Left lung (tissue), 10 donors: ENCODE results near the gene ASXL1. TPM values are rescaled to one million over a fixed set of nuclear protein-coding genes. Genes with fewer than 3 reads are reported as not detected.

Experiments used
- ATAC-seq: fragments of 200-7000 bp; cut with Tn5 transposase; one replicate; pipeline ENCODE4 v1.9.1; 2020; ENCODE audit warnings: moderate library complexity
- DNase-seq, 4 donors: peaks; one replicate each; pipeline ENCODE4 v3.0.0-alpha.2; 2013 to 2020
- H3K27ac ChIP-seq, 2 donors: fragments of 200-600 bp; sonication (generic) in 1 of 2; one replicate each; pipeline versions ENCODE4 v1.5.0 to v1.8.0; 2020 to 2021
- H3K27me3 ChIP-seq, 2 donors: fragments of 200-600 bp; sonication (generic) in 1 of 2; one replicate each; pipeline versions ENCODE4 v1.5.0 to v1.8.0; 2020 to 2021
- H3K36me3 ChIP-seq, 2 donors: fragments of 200-600 bp; sonication (generic) in 1 of 2; one replicate each; pipeline versions ENCODE4 v1.5.0 to v1.8.0; 2020 to 2021
- H3K4me1 ChIP-seq, 2 donors: fragments of 200-600 bp; one replicate each; pipeline ENCODE4 v1.8.0; 2021
- H3K4me3 ChIP-seq, 2 donors: fragments of 200-600 bp; sonication (generic) in 1 of 2; one replicate each; pipeline versions ENCODE4 v1.5.0 to v1.8.0; 2020 to 2021; ENCODE audit warnings: mild to moderate bottlenecking in 1 of 2
- H3K9me3 ChIP-seq, 2 donors: fragments of 200-600 bp; sonication (generic) in 1 of 2; one replicate each; pipeline versions ENCODE4 v1.5.0 to v1.8.0; 2020 to 2021
- intact Hi-C, 2 donors: fragments of 100-400 bp; cut with DNase I; formaldehyde crosslinking; loops; one replicate each; pipeline versions ENCODE4 v1.11.2 to v1.14.2; 2022
- polyA plus RNA-seq, 6 donors: library from polyadenylated mRNA; unstranded; fragments of 120-200 nt; gene quantifications; one replicate each; pipeline ENCODE4 v1.2.1, GENCODE V29; 2013; ENCODE audit not compliant: insufficient read length in 6 of 6
- total RNA-seq, 2 donors: library from RNA; stranded (reverse); fragmentation: NEBNext Ultra II Directional; extraction: Animal tissue kit (Norgen Biotek cat#: 25700); gene quantifications; one replicate each; pipeline ENCODE4 v1.2.1, GENCODE V29; 2021
- TF ChIP-seq, protein P1 (sequence below), 2 donors: fragments of 200-600 bp; sonication (generic) in 1 of 2; IDR thresholded peaks; one replicate each; pipeline versions ENCODE4 v1.5.0 to v1.8.0; 2021; ENCODE audit warnings: antibody characterized with exemption in 2 of 2
- donor health status: DM: no; HTN: yes; CAD: no.
- donor health status: DM: no; HTN: no; CAD: no.

ASXL1 gene
- total and polyA plus RNA-seq, 8 donors: 51.1 to 90.0 (median 81.1) TPM

DNA sequence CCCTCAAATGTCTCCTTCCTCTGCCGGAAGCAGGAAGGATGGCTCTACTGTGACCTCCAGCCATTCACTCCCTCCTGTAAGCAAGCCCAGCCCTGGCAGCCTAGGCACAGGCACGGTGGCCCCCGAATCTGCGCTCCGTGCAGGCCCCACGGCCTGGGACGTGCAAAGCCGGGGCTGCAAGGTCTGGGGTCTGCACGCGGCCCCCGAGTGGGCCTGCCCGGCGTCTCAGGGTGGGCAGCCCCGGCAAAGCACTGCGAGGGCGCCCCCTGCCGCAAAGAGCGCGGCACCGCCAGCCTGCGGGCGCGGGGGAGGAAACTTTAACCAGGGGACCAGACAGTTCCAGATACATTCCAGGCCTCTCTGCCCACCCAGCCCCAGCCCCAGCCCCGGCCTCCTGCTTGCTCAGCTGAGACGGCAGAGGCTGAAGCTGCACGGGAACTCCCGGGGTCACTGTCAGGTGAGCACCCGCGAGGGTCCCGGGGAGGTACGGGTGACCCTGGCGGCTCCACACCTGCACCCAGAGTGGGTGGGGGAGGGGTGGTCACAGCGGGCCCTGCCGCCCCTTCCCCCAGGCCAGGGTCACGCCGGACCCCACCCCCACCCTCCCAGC is 98.8 kb downstream of the ASXL1 start:
- Histone ChIP-seq H3K4me3 (peak overlapping the region; percentile 34 to 38), H3K27me3 (no peaks in the 10 kb centered on the region), H3K4me1 (peaks cover 5 to 24% of the 10 kb centered on the region in 2 donors), H3K36me3 (peaks cover 0 to 41% of the 10 kb centered on the region in 2 donors), H3K9me3 (no peaks in the 10 kb centered on the region), H3K27ac (peak overlapping the region in 1 of 2 donors; percentile 8)
- intact Hi-C loops: no loop called here
- DNase-seq: peak in 3 of 4 donors; percentile 31 to 82 (median 43)
- TF ChIP-seq, protein P1, sequence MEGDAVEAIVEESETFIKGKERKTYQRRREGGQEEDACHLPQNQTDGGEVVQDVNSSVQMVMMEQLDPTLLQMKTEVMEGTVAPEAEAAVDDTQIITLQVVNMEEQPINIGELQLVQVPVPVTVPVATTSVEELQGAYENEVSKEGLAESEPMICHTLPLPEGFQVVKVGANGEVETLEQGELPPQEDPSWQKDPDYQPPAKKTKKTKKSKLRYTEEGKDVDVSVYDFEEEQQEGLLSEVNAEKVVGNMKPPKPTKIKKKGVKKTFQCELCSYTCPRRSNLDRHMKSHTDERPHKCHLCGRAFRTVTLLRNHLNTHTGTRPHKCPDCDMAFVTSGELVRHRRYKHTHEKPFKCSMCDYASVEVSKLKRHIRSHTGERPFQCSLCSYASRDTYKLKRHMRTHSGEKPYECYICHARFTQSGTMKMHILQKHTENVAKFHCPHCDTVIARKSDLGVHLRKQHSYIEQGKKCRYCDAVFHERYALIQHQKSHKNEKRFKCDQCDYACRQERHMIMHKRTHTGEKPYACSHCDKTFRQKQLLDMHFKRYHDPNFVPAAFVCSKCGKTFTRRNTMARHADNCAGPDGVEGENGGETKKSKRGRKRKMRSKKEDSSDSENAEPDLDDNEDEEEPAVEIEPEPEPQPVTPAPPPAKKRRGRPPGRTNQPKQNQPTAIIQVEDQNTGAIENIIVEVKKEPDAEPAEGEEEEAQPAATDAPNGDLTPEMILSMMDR (IDR thresholded peaks at IDR 0.05): peak; percentile 63 to 68
- peak; percentile 78 for ATAC-seq

DNA sequence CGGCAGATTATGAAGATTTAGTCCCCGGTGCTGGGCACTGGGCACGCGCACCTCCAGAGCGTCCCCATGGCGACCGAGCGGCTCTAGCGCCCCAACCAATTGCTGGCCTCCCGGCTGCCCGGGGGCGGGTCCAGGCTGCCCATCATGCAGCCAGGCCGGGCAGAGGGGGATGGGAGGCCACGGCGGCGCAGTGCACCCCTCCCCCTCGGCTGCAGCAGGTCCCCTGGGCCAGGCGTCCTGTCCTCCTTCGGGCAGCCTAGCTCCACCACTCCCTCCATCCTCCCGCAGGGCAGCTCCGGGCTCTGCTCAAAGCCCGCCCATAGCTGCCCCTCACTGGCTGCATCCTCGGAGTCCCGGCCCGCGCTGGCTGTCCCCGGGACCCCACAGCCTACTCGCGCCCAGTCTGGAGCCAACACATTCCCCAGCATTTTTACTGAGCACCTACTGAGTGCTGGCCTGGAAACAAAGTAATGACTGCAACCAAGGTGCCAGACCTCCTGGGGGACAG is 99.4 kb downstream of the ASXL1 start:
- Histone ChIP-seq H3K27ac (no peak overlapping the region), H3K27me3 (no peaks in the 10 kb centered on the region), H3K4me1 (peaks cover 5 to 24% of the 10 kb centered on the region in 2 donors), H3K36me3 (peaks cover 0 to 35% of the 10 kb centered on the region in 2 donors), H3K9me3 (no peaks in the 10 kb centered on the region), H3K4me3 (peak overlapping the region; percentile 34 to 38)
- TF ChIP-seq, protein P1 (IDR thresholded peaks at IDR 0.05): no peak
- intact Hi-C loops: no loop called here
- ATAC-seq: peak; percentile 91
- peak in 2 of 4 donors; percentile 70 to 82 for DNase-seq

DNA sequence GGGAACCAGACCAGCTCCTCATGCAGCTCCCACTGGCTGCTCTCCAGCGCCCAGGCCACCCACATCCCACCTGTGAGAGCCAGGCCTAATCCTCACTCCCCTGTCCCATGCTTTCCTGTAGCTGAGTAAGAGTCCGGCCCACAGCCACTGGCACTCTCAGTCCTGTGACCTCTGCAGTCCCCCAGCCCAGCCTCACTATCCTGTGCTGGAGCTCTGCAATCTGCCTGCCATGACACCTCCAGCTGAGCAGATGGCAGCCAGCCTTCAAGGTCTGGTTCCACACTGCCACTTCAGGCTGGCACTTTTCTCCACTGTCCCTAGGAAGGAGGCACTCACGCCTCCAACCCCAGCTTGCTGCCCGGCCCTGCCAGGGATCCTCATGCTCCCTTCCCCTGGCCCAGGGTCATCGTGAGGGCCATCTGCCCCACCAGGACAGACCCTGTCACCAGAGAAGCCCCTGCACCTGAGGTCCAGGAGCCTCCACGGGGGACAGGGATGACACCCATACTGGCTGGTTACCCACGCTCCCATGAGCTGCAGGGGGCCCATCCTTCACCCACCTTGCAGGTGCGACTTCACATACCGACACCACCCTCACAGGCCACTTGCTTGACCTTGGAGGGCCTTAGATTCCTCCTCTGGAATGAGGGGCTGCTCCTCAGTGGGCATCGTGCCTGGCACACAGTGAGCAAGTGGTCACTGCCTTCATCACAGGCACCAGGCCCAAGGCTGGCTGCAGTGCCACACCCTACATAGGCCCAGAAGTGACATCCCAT is 100.1 kb downstream of the ASXL1 start:
- DNase-seq (peak in 1 of 4 donors; percentile 31), ATAC-seq (no peak)
- intact Hi-C loops: no loop called here
- peaks cover 0 to 28% of the 10 kb centered on the region in 2 donors for H3K36me3 ChIP-seq
- no peak overlapping the region for H3K27ac ChIP-seq
- H3K4me3 ChIP-seq: no peak overlapping the region
- peaks cover 5 to 27% of the 10 kb centered on the region in 2 donors for H3K4me1 ChIP-seq
- H3K9me3 ChIP-seq: no peaks in the 10 kb centered on the region
- TF ChIP-seq, protein P1 (IDR thresholded peaks at IDR 0.05): no peak
- no peaks in the 10 kb centered on the region for H3K27me3 ChIP-seq

DNA sequence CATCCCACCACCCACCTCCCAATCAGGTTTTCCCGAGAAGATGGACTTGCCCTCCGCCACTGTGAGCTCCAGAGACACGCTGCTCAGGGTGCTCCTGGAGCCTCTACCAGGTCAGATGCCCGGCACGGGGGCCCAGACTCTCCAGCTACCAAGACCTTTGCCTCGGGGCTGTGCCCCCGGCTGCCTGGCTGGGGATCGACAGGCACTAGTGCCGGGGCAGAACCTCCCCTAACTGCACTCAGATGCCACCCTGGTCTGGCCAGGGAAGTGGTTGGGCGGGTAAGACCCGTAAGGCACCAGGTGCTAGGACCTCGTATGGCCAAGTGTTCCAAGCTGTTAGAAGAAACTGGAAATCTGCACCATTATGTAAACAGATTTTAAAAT is 100.7 kb downstream of the ASXL1 start:
- H3K9me3 ChIP-seq: no peaks in the 10 kb centered on the region
- H3K27ac ChIP-seq: no peak overlapping the region
- no peak for ATAC-seq
- no peaks in the 10 kb centered on the region for H3K27me3 ChIP-seq
- peaks cover 0 to 22% of the 10 kb centered on the region in 2 donors for H3K36me3 ChIP-seq
- H3K4me3 ChIP-seq: no peak overlapping the region
- H3K4me1 ChIP-seq: peaks cover 5 to 33% of the 10 kb centered on the region in 2 donors
- TF ChIP-seq, protein P1 (IDR thresholded peaks at IDR 0.05): no peak
- DNase-seq: no peak
- intact Hi-C loops: no loop called here

DNA sequence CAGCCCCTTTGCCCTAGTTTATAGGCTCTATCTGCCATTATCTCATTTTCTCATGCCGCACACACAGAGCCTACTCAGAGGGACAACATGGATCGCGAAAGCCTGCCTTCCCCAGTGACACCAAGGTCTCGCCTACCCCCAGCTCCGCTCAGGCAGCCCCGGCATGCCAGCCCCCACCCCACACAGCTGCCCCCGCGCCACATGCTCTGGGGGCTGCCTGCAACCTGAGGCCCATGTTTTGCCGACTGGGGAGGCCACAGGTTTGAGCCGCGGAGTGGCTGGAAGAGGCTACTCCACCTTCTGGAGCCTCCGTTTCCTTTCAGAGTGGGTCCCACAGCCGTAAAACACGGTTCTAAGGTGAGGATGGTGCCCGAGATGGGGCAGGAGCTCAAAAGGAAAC is 102.1 kb downstream of the ASXL1 start:
- Histone ChIP-seq H3K9me3 (no peaks in the 10 kb centered on the region), H3K27ac (no peak overlapping the region), H3K36me3 (peaks cover 0 to 8% of the 10 kb centered on the region in 2 donors), H3K27me3 (no peaks in the 10 kb centered on the region), H3K4me3 (no peak overlapping the region), H3K4me1 (peaks cover 5 to 45% of the 10 kb centered on the region in 2 donors)
- DNase-seq (no peak), ATAC-seq (no peak)
- TF ChIP-seq, protein P1 (IDR thresholded peaks at IDR 0.05): no peak
- intact Hi-C loops: no loop called here
